ENCODE results near the gene SH3BP4. TPM values are rescaled to one million over a fixed set of nuclear protein-coding genes. Genes with fewer than 3 reads are reported as not detected.
"Not testable (repeated sequence)": the region's sequence is repeated elsewhere in the genome, so short reads cannot be mapped to it uniquely, and the experiment has no call there.

SH3BP4 gene
- total and polyA plus RNA-seq, 2 experiments from 2014 or later: 59.3 to 100 TPM

GRCh38 chr2:235018838-235019237 is 67.0 kb downstream of the SH3BP4 start:
- Histone ChIP-seq H3K4me3 (no peak overlapping the region), H3K4me2 (ENCODE audit: unreplicated experiment) (no peak overlapping the region), H3K79me2 (ENCODE audit: insufficient read depth) (peaks cover 95% of the 10 kb centered on the region), H3K9me2 (ENCODE audit: insufficient read depth) (no peaks in the 10 kb centered on the region), H2AFZ (no peak overlapping the region), H3K36me3 (ENCODE audit: low read depth) (peaks cover 15% of the 10 kb centered on the region; the same call in 1 of the 2 replicates), H3K9ac (no peak overlapping the region), H3F3A (ENCODE audit: insufficient read depth) (peaks cover 38% of the 10 kb centered on the region), H4K20me1 (ENCODE audit: insufficient read depth) (peaks cover 4% of the 10 kb centered on the region; the same call in 1 of the 2 replicates), H3K27ac (no peak overlapping the region), H3K4me1 (ENCODE audit: insufficient read depth) (peaks cover 34% of the 10 kb centered on the region), H3K9me3 (ENCODE audit: low read depth) (no peaks in the 10 kb centered on the region), H3K27me3 (replicated peaks; ENCODE audit: insufficient read depth) (no peaks in the 10 kb centered on the region)
- TF ChIP-seq EZH2phosphoT487 (IDR thresholded peaks at IDR 0.05; ENCODE audit: insufficient read depth, low read depth): no peak
- DNase-seq: no peak
- in situ Hi-C loops (cut with MboI): no loop called here
- 88 to 93% methylated on average over 6 of the region's 6 CpGs for WGBS, 2 experiments (ENCODE audit: low coverage in 1 of 2, low lambda C conversion rate in 2 of 2, missing lambda C conversion rate in 2 of 2)

GRCh38 chr2:235020141-235020540 is 68.3 kb downstream of the SH3BP4 start:
- WGBS, 2 experiments (ENCODE audit: low coverage in 1 of 2, low lambda C conversion rate in 2 of 2, missing lambda C conversion rate in 2 of 2): 99% methylated on average over 4 of the region's 4 CpGs
- in situ Hi-C loops (cut with MboI): not testable (repeated sequence)

GRCh38 chr2:235021752-235022151 is 69.9 kb downstream of the SH3BP4 start:
- DNase-seq: peak; percentile 94
- 0 out of 2 replicates have a peak, but pooled peaks cover 2% of the 10 kb centered on the region for H3K36me3 ChIP-seq (ENCODE audit: low read depth)
- peak overlapping the region; percentile 38; the same call in 1 of the 2 replicates for H3K9ac ChIP-seq
- H3K4me2 ChIP-seq (ENCODE audit: unreplicated experiment): peak overlapping the region; percentile 37
- no peaks in the 10 kb centered on the region for H3K9me2 ChIP-seq (ENCODE audit: insufficient read depth)
- H3K79me2 ChIP-seq (ENCODE audit: insufficient read depth): peaks cover 95% of the 10 kb centered on the region
- no peak for TF ChIP-seq EZH2 (IDR thresholded peaks at IDR 0.05; ENCODE audit: insufficient read depth, poor library complexity, severe bottlenecking)
- TF ChIP-seq EZH2phosphoT487 (IDR thresholded peaks at IDR 0.05; ENCODE audit: insufficient read depth, low read depth): no peak
- H3K27ac ChIP-seq: peak overlapping the region; percentile 84
- no peak overlapping the region for H3K4me3 ChIP-seq
- peaks cover 63% of the 10 kb centered on the region for H3K4me1 ChIP-seq (ENCODE audit: insufficient read depth)
- H3K9me3 ChIP-seq (ENCODE audit: low read depth): no peaks in the 10 kb centered on the region
- no peaks in the 10 kb centered on the region for H4K20me1 ChIP-seq (ENCODE audit: insufficient read depth)
- no peak overlapping the region for H2AFZ ChIP-seq
- H3F3A ChIP-seq (ENCODE audit: insufficient read depth): peaks cover 68% of the 10 kb centered on the region
- no peaks in the 10 kb centered on the region for H3K27me3 ChIP-seq (replicated peaks; ENCODE audit: insufficient read depth)
- in situ Hi-C loops (cut with MboI): no loop called here
- 0% methylated on average over 2 of the region's 2 CpGs for WGBS, 2 experiments (ENCODE audit: low coverage in 1 of 2, low lambda C conversion rate in 2 of 2, missing lambda C conversion rate in 2 of 2)

More at GRCh38 chr2:235020141-235020540, 68.3 kb downstream of the SH3BP4 start:
- DNase-seq; H3K4me2 ChIP-seq (ENCODE audit: unreplicated experiment); H3K9ac ChIP-seq; H3K36me3 ChIP-seq (ENCODE audit: low read depth); H3K27me3 ChIP-seq (replicated peaks; ENCODE audit: insufficient read depth); H3K9me3 ChIP-seq (ENCODE audit: low read depth); H3K4me3 ChIP-seq; H3K9me2 ChIP-seq (ENCODE audit: insufficient read depth); H2AFZ ChIP-seq; H4K20me1 ChIP-seq (ENCODE audit: insufficient read depth): not testable (repeated sequence)
- Histone ChIP-seq H3K79me2 (ENCODE audit: insufficient read depth) (peaks cover 95% of the 10 kb centered on the region), H3K27ac (peak overlapping the region; percentile 84; the same call in 1 of the 2 replicates), H3F3A (ENCODE audit: insufficient read depth) (peaks cover 51% of the 10 kb centered on the region), H3K4me1 (ENCODE audit: insufficient read depth) (peaks cover 47% of the 10 kb centered on the region)

GRCh38 chr2:235024191-235024860 is 72.5 kb downstream of the SH3BP4 start:
- H3K27ac ChIP-seq: peak overlapping the region; percentile 95
- in situ Hi-C loops (cut with MboI): no loop called here
- no peaks in the 10 kb centered on the region for H3K27me3 ChIP-seq (replicated peaks; ENCODE audit: insufficient read depth)
- H3K79me2 ChIP-seq (ENCODE audit: insufficient read depth): peaks cover 87% of the 10 kb centered on the region
- peaks cover 81% of the 10 kb centered on the region for H3F3A ChIP-seq (ENCODE audit: insufficient read depth)
- H3K9me3 ChIP-seq (ENCODE audit: low read depth): no peaks in the 10 kb centered on the region
- no peak overlapping the region for H2AFZ ChIP-seq
- DNase-seq: peak; percentile 67
- 49 to 51% methylated on average over 9 of the region's 9 CpGs for WGBS, 2 experiments (ENCODE audit: low coverage in 1 of 2, low lambda C conversion rate in 2 of 2, missing lambda C conversion rate in 2 of 2)
- peaks cover 79% of the 10 kb centered on the region for H3K4me1 ChIP-seq (ENCODE audit: insufficient read depth)
- no peak overlapping the region for H3K4me3 ChIP-seq
- no peaks in the 10 kb centered on the region for H4K20me1 ChIP-seq (ENCODE audit: insufficient read depth)
- no peaks in the 10 kb centered on the region for H3K36me3 ChIP-seq (ENCODE audit: low read depth)
- no peaks in the 10 kb centered on the region for H3K9me2 ChIP-seq (ENCODE audit: insufficient read depth)
- H3K4me2 ChIP-seq (ENCODE audit: unreplicated experiment): peak overlapping the region; percentile 41
- H3K9ac ChIP-seq: peak overlapping the region; percentile 80
- TF ChIP-seq EZH2 (IDR thresholded peaks at IDR 0.05; ENCODE audit: insufficient read depth, poor library complexity, severe bottlenecking) (no peak), EZH2phosphoT487 (IDR thresholded peaks at IDR 0.05; ENCODE audit: insufficient read depth, low read depth) (no peak)

Measured in GM23248 (cell line).